Measurements from ENCODE around the gene SEC61A1. TPM values are rescaled to one million over a fixed set of nuclear protein-coding genes. Genes with fewer than 3 reads are reported as not detected.

The SEC61A1 gene
- total RNA-seq, 1 experiment from 2014 or later = 249 TPM

GRCh38 chr3:128112357-128112968 is 60.2 kb downstream of the SEC61A1 start:
- DNase-seq (ENCODE audit: low spot score) = peak; percentile 55

- DNase-seq (ENCODE audit: low spot score) = no peak
Measured at GRCh38 chr3:128113817-128114794, 61.9 kb downstream of the SEC61A1 start.

Small RNA genes lying within 50 kb of the gene (small RNA-seq; reads per million reads assigned to genes)
- gene RNU2-37P = 19.9 reads per million, percentile 92 among the genes with 10 or more reads in this experiment

Other genes with a start within 250 kb of the SEC61A1 start
- 83.6 and 95.0 TPM in 2 replicates for gene MGLL, start 229.9 kb upstream of the SEC61A1 start, total RNA-seq (2014; rRNA removed; shearing (Covaris generic))
- not detected in 2 replicates for gene KBTBD12, start 137.2 kb upstream of the SEC61A1 start, total RNA-seq (2014; rRNA removed; shearing (Covaris generic))
- 135 and 153 TPM in 2 replicates for gene RUVBL1, start 71.4 kb downstream of the SEC61A1 start, total RNA-seq (2014; rRNA removed; shearing (Covaris generic))
- 16.8 and 22.0 TPM in 2 replicates for gene EEFSEC, start 101.0 kb downstream of the SEC61A1 start, total RNA-seq (2014; rRNA removed; shearing (Covaris generic))

Measured in HT-29 (cell line).